Smooth muscle cell of bladder (primary cell): ENCODE results near the gene GCFC2. TPM values are rescaled to one million over a fixed set of nuclear protein-coding genes. Genes with fewer than 3 reads are reported as not detected.

Source experiments
- total RNA-seq: library from RNA; depleted of rRNA; stranded (reverse); fragments of >200 nt; gene quantifications from 2 replicates; pipeline ENCODE4 v1.2.3, GENCODE V29; 2014

GCFC2 gene
- total RNA-seq: 7.5 and 10.1 TPM in 2 replicates

DNA sequence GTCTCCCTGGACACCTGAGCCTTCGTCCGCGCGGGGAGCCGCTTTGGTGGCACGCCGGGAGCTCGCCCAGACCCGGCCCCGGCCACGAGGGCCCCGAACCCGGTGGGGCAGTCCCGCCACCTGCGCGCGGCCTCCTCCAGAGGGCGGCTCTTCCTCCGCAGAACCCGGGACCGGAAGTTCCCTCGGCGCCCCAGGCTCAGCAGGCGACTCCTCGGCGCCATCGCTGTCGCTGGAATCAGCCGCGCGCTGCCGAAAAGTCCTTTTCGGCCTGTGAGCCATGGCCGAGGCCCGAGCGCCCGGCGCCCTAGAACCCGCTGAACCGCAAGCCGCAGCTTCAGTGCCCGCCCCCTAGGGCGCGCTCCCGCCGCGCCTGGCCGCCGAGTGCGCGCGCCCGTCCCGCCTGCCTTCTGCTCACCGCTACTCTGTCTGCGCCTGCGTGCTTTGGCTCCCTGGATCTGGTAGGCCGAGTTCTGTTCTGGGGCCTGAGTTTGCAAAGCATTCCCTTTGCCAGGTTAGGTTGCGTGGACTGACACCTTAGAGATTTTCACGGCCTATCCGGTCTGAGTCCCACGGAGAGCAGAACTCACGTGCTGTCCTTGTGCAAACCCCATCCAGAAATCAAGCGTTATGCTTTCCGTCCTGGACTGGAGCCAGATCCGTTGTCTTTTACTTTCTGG is at the start of gene GCFC2:
GCFC2 (minus strand) TSS at position 339 of the 677 bp plus-strand sequence; CDS start at position 279, 60 bp downstream.

DNA sequence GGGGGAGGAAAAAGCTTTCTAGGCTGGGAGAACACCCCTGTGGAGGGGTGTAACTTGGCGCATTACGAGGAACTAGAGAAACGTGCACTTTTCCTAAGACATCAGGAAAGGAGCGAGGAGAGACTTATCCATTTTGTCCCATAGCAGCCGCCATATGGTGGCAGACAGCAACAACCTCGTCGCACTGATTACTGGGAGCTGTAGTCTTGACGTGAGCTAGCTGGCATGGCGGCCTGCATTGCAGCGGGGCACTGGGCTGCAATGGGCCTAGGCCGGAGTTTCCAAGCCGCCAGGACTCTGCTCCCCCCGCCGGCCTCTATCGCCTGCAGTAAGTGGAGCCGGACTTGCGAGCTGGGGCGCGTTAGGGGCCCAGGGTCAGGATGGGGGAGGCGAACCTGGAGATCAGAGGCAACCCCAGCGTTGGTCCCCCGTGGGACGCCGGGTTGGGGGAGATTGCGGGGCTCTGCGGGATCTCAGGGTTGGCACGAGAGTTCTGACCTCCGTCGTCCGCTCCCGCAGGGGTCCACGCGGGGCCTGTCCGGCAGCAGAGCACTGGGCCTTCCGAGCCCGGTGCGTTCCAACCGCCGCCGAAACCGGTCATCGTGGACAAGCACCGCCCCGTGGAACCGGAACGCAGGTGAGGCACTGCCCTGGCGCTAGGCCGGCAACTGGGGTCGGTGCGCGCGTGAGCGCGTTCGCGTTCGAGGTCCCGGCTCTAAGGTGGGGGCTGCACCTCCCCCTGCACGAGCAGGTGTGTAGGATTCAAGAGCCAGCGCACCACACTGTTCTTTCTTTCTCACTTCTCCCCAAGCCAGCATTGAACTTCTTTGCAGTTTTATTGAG is 63.9 kb downstream of the GCFC2 start, which contains the start of gene MRPL19:
MRPL19 (plus strand) TSS at position 201 of the 843 bp plus-strand sequence; CDS start at position 226, 25 bp downstream.

Other genes starting within 250 kb of the GCFC2 start
- 13.2 and 13.4 TPM in 2 replicates for gene EVA1A, start 150.0 kb downstream of the GCFC2 start, total RNA-seq
- gene MRPL19, start 64.1 kb downstream of the GCFC2 start, total RNA-seq: 24.0 and 33.3 TPM in 2 replicates